Activated naive CD4-positive, alpha-beta T cell (primary cell): ENCODE data around the gene TTC13.

Experiments used
- DNase-seq, 4 experiments: peaks; one replicate each; lab custom pipeline; 2025; lab: John Stamatoyannopoulos, UW

Gene TTC13

GRCh38 chr1:230948903-230949302 is 29.8 kb downstream of the TTC13 start:
- DNase-seq: no peak

DNA sequence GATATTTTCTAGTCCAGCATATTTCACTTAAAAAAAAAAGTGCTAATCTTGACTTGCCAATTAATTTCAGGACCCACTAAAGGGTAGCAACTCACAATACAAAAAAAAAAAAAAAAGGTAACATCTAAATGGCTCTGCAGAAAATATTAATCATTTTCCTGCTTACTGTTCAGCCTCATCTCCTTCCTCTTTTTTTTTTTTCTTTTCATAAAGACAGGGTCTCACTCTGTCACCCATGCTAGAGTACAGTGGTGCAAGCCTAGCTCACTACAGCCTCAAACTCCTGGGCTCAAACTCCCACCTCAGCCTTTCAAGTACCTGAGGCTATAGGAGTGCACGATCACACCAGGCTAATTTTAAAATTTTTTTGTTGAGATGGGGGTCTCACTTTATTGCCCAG is 30.4 kb downstream of the TTC13 start:
- DNase-seq: no peak

DNA sequence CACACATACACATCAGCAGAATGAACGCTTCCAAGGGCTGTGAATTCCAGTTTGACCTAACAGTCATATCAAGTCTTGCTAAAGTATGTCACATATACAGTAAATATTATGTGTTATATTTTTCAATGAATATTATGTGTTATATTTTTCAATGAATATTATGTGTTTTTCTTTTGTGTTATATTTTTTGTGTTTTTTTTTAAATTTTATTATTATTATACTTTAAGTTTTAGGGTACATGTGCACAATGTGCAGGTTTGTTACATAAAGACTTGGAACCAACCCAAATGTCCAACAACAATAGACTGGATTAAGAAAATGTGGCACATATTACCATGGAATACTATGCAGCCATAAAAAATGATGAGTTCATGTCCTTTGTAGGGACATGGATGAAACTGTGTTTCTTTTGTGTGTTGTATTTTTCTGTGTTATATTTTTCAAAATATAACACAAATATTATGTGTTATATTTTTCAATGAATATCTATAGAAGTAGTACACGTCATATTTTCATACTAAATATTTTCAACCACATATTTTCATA is 35.5 kb downstream of the TTC13 start:
- DNase-seq: no peak

DNA sequence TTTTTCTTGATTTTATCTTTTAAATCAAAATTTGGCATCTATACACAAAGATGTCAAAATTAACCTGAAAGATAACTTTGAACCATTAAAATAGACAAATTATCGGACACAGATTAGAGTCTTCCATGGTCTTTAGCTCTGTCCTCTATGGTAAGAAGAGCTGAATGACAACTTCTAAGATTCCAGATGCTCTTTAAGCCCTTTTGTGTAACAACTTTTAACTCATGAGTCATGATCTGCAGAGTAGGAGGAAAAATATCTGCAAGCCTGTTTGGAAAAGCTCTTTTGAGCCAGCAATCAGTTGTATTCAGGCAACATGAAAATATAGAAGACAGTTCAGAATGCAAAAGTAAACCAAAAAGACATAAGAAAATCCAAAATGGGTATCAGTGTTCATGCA is 37.8 kb downstream of the TTC13 start:
- no peak for DNase-seq

GRCh38 chr1:230939806-230940489 is 38.7 kb downstream of the TTC13 start:
- no peak for DNase-seq

DNA sequence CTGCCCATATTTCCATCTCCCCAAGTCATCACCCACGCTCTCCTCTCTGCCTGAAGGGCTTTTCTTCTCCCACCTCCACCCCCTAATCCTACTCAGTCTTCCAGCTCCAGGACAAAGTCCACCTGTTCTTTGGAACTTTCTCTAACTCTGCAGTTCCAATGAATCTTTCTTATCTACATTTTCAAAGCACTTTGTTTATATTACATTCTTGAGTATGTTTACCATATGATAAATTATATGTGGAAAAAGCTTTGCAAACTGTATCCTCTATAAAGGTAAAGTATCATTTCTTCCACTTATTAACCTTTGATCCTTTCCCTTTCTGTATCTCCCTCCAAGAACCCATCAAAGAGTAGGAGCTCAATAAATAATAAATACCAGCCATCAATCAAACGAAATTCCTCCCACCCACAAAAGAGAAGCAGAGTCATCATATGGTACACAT is 39.7 kb downstream of the TTC13 start:
- no peak for DNase-seq

- no peak for DNase-seq
Measured at GRCh38 chr1:230937371-230937770, 41.3 kb downstream of the TTC13 start.

GRCh38 chr1:230936475-230936874 is 42.2 kb downstream of the TTC13 start:
- no peak for DNase-seq

DNA sequence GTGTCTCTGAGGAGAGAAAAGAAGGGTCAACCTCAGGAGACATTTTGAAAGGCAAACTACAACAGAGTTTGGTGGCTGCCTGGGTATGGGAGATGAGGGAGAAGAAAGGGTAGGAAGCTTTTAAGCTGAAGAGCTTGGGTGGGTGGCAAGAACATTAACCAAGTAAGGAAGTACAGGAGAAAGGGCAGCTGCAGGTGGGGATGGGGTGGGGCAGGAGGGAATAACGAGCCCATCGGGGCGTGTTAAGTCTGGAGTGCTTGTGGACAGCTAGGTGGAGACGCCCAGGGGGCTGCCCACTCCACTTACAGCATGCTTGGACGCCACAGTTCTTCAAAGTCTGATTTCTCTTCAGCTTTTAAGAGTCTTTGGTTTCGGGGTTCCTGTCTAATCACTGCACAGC is 42.8 kb downstream of the TTC13 start:
- no peak for DNase-seq

- DNase-seq: no peak
Measured at GRCh38 chr1:230930986-230931385, 47.7 kb downstream of the TTC13 start.

GRCh38 chr1:230926182-230926581 is 52.5 kb downstream of the TTC13 start:
- DNase-seq: no peak

DNA sequence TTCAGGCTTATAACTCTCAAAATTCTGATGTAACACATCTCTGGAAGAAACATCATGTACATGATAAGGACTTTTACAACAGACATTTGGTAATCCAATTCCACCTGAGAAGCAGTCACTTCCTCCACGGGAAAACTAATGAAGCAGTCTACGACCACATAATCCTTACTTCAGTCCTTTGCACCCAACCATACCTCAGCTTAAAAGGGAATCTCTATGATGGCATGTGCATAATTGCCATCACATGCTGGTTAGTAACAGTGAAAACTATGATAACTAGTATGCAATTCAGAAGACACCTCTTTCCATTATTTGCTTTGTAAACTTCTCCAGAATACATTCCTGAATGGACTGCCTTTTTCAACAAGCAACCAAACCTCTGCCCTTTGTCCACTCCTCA is 53.1 kb downstream of the TTC13 start:
- DNase-seq: no peak

DNA sequence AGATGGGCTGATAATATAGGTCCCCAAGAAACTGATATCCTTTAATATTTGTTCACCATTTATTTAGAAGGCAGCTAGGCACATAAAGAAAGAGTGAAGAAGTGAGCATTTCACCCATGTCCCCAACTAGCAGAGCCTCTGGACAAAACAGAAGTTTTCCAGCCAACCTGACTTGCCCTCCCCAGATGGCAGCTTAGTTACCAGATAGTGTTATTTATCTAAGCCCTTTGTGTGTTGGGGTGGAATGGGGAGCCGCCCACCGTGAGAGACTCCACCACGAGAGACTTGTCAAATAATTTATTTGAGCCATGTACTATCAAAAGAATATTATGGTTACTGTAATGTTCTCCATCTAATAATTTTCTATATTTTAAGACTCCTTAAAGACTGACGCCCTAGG is 55.5 kb downstream of the TTC13 start:
- no peak for DNase-seq

GRCh38 chr1:230922620-230923019 is 56.0 kb downstream of the TTC13 start:
- DNase-seq: no peak

DNA sequence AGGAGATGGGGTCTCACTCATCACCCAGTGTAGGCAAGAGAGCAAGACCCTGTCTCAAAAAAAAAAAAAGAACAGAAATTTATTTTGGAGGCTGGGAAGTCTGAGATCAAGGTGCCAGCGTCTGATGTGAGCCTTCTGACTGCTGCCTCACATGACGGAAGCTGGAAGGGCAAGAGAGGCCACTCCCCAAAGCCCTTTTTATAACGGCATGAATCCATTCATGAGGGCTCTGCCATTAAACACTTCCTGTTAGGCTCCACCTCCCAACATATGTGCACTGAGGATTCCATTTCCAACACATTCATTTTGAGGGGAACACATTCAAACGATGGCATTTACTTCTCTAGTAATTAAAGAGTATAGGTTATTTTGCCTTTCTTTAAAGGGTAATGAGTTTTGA is 59.5 kb downstream of the TTC13 start:
- no peak for DNase-seq

GRCh38 chr1:230917284-230918135 is 61.2 kb downstream of the TTC13 start:
- peak; percentile 11 to 60 (median 34) for DNase-seq

- no peak for DNase-seq
Measured at GRCh38 chr1:230916587-230917283, 61.9 kb downstream of the TTC13 start.

GRCh38 chr1:230915078-230915477 is 63.6 kb downstream of the TTC13 start:
- no peak for DNase-seq

DNA sequence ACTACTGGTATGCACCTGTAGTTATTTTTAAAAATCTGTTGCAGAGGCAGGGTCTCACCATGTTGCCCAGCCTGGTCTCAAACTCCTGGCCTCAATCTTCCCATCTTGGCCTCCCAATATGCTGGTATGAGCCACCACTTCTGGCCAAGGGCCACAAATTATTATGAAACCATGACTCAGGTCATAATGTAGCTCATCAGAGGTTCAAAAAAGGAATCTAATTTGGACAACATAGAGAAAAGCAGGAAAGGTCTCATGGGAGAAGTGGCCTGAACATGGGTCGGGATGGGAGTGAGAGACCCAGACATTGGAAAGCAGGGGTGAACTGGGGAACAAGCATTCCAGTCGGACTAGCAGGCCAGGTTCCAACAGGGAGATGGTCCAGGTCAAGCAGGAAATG is 65.2 kb downstream of the TTC13 start:
- no peak for DNase-seq

GRCh38 chr1:230910755-230911117 is 67.9 kb downstream of the TTC13 start:
- DNase-seq: no peak

- no peak for DNase-seq
Measured at GRCh38 chr1:230909974-230910754, 68.5 kb downstream of the TTC13 start.
